ENCODE data around the gene P2RY6.

GRCh38 chr11:73306977-73307322 is 34.8 kb downstream of the P2RY6 start:
- TF ChIP-seq CTCF (IDR thresholded peaks at IDR 0.05) (no peak), POLR2A (IDR thresholded peaks at IDR 0.05; ENCODE audit: low read length) (no peak), POLR2AphosphoS2 (conservative IDR thresholded peaks at IDR 0.05; ENCODE audit: low read length) (no peak), RFX5 (IDR thresholded peaks at IDR 0.05) (no peak), RNF2 (IDR thresholded peaks at IDR 0.05; ENCODE audit: borderline replicate concordance, low read depth) (no peak), CHD4 (IDR thresholded peaks at IDR 0.05; ENCODE audit: borderline replicate concordance) (no peak), CBX2 (IDR thresholded peaks at IDR 0.05; ENCODE audit: borderline replicate concordance, low read depth) (no peak), RCOR1 (IDR thresholded peaks at IDR 0.05; ENCODE audit: low read depth, low read length) (no peak), CEBPB (IDR thresholded peaks at IDR 0.05) (no peak), REST (IDR thresholded peaks at IDR 0.05) (no peak)
